ENCODE data around the gene USP48.

The USP48 gene

DNA sequence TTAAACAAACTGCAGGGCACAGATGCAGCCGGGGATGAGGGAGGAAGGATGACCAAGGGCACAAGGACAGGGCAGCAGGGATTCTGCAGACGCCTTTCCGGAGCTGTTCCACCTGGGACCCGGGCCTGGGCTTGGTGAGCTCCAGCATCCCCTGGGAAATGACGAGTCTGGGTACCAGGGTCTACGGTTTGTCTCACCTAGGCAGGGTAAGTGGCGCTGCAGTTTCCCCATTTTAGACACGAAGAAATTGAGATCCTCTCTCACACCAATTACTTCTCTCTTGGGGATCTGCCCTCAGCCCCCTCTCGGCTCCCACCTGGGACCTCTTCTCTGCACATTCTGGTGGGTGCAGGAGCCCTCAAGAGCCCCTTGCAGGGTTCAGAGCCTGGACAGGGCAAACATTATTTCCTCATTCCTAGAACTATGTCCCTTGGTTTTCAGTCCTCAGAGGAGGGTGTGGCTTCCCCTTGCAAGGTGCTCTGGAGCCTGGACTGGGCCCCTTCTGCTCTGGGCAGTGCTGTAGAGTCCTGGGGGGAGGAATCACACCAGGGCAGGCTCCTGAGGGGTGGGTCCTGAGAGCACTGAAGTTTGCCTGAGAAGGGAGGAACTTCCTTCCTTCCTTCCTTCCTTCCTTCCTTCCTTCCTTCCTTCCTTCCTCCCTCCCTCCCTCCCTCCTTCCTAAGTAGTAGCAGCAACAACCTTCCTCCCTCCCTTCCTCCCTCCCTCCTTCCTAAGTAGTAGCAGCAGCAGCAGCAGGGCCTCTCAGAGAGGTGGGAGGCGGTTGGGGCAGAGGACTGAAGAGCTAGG, 129.8 kb downstream of the USP48 start:
- no peak for DNase-seq (ENCODE audit: low read depth)

DNA sequence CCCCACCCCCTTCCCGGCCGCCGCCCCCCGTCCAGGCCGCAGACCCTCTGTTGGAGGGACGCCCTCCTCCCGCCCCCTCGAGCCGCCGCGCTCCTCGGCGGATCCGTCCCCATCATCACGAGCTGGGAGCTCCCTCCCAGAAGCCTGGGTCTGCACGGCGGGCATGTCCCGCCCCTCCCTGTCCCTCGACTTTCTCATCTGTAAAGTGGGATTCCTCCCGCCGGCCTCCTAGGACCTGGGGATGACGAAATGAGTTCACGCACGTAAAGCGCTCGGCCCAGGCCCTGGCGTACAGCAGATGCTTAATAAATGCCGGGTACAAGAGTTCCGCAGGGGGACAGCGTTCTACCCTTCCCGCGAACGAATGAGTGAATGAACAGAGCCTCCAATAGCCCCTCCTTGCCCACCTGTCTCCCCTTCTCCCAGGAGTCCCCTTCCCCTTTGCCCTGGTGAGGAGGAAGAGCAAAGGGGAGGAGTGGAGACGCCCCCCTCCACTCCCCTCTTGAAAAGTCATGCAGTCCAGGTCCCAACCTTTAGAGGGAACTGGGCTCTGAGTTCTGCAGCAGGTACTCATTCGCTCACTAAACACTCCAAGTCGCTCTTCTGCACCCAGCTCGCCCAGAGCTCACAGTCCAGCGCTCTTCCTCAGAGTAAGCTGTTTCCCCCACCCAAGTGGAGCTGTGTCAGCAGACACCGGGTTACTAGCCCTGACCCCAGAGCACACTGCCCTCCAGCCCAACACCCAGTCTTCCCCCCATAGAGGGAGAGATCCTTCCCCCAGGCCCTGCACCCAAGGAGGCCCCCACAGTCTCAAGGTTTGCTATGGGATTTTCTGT, 130.6 kb downstream of the USP48 start:
- no peak for DNase-seq (ENCODE audit: low read depth)

DNA sequence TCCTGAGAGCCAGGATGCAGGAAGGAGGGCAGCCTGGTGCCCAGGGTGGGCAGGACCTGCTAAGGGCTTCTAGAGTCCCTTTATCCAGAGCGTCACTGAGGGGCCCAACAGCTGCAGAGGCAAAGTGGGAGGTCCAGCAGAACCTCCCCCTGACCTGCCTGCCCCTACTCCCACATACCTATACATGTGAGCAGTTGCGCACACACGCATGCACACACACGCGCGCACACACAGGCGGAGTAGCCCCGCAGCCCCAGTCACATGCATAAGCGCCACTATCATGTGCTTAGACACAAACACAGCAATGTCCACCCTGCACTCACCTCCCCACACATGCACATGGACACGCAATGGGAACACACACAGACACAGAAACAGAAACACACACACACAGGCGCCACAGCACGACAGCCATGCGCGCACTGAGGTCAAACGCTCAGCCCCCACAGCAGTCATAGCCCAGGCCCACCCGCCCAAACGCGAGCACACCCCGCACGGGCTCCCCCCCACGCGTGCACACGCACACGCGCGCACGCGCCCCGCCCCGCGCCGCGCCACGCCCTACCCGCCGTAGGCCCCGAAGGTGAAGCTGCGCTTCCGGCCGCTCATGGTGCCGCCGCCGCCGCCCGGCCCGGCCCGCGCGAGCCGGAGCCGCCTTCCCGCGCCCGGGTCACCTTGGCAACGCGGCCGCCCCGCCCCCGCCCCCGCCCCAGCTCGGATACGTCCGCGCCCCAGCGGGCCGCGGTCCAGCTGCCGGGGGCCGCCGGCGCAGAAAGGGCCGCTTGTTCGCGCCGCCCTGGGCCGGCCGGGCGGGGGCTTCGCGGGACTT, 131.5 kb downstream of the USP48 start:
- DNase-seq (ENCODE audit: low read depth) = no peak

GRCh38 chr1:21650400-21650799, 132.5 kb downstream of the USP48 start:
- DNase-seq (ENCODE audit: low read depth) = no peak

GRCh38 chr1:21649315-21649714, 133.6 kb downstream of the USP48 start:
- no peak for DNase-seq (ENCODE audit: low read depth)

DNA sequence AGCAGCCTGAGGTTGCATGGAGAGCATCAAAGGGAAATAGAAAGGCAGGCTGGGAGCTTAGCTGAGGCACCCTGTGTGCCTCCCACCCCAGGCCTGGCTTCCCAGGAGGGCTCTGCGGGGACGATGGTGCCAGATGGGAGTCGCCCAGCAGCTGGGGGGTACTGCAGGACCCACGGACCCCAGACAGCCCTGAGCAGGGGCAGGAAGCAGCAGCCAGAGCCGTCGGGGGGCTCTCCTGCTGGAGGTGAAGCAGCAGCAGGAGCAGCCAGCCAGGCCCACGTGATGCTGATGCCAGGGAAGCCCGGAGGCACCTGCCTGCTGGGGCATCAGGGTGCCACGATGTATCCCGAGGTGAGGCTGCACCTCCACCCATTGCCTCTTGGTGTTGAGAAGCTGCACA, 134.2 kb downstream of the USP48 start:
- DNase-seq (ENCODE audit: low read depth) = no peak

GRCh38 chr1:21648352-21648730, 134.6 kb downstream of the USP48 start:
- DNase-seq (ENCODE audit: low read depth) = no peak

- no peak for DNase-seq (ENCODE audit: low read depth)
Observed at GRCh38 chr1:21647431-21648351, 135.3 kb downstream of the USP48 start.

- no peak for DNase-seq (ENCODE audit: low read depth)
Observed at GRCh38 chr1:21645550-21645949, 137.4 kb downstream of the USP48 start.

GRCh38 chr1:21644906-21645305, 138.0 kb downstream of the USP48 start:
- DNase-seq (ENCODE audit: low read depth) = no peak

DNA sequence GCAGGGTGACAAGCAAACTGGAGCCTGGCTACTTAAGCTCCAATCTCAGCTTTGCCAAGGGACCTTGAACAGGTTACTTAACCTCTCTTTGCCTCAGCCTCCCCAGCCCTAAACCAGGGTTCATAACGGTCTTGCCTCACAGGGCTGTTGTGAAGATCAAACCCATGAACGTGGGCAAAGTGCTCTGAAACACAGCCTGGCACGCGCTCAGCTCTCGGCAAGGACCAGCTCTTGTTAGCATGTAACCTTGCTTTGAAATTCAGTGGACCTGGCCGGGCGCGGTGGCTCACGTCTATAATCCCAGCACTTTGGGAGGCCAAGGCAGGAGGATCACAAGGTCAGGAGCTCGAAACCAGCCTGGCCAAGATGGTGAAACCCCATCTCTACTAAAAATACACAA, 138.6 kb downstream of the USP48 start:
- DNase-seq (ENCODE audit: low read depth) = no peak

- DNase-seq (ENCODE audit: low read depth) = no peak
Observed at GRCh38 chr1:21643624-21644023, 139.3 kb downstream of the USP48 start.

GRCh38 chr1:21641967-21642739, 140.8 kb downstream of the USP48 start:
- no peak for DNase-seq (ENCODE audit: low read depth)

DNA sequence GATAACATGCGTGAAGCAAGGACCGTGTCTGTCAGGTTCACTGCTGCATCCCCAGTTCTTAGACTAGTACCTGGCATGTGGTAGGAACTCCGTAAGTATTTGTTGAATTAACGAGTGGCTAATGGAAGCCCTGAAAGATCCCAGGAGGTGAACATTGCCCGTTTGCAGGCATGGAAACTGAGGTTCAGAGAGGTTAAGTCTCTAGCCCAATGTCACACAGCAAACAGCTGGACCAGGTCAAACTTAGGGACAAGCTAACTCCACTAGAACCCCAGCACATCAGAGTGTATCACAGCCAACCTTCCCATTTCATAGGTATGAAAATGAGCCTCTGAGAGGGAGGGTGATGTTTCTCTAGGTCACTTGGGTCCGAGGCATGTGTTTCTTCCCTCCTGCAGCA, 141.4 kb downstream of the USP48 start:
- DNase-seq (ENCODE audit: low read depth) = no peak

DNA sequence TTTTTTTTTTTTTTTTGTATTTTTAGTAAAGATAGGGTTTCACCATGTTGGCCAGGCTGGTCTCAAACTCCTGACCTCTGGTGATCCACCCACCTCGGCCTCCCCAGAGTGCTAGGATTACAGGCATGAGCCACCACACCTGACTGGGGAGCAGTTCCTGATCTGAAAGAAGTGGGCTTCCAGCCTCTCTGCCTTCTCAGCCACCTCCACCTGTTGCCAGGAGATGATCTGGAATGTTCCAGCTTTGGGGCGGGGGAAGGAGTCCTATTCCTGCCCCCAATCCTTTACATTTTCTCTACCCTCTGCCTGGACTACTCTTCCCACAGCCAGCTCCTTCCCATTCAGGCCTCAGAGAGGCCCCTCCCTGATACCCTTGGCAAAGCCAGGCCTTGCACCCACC, 141.9 kb downstream of the USP48 start:
- no peak for DNase-seq (ENCODE audit: low read depth)

- DNase-seq (ENCODE audit: low read depth) = no peak
Observed at GRCh38 chr1:21640653-21641052, 142.3 kb downstream of the USP48 start.

- no peak for DNase-seq (ENCODE audit: low read depth)
Observed at GRCh38 chr1:21639594-21640041, 143.3 kb downstream of the USP48 start.

DNA sequence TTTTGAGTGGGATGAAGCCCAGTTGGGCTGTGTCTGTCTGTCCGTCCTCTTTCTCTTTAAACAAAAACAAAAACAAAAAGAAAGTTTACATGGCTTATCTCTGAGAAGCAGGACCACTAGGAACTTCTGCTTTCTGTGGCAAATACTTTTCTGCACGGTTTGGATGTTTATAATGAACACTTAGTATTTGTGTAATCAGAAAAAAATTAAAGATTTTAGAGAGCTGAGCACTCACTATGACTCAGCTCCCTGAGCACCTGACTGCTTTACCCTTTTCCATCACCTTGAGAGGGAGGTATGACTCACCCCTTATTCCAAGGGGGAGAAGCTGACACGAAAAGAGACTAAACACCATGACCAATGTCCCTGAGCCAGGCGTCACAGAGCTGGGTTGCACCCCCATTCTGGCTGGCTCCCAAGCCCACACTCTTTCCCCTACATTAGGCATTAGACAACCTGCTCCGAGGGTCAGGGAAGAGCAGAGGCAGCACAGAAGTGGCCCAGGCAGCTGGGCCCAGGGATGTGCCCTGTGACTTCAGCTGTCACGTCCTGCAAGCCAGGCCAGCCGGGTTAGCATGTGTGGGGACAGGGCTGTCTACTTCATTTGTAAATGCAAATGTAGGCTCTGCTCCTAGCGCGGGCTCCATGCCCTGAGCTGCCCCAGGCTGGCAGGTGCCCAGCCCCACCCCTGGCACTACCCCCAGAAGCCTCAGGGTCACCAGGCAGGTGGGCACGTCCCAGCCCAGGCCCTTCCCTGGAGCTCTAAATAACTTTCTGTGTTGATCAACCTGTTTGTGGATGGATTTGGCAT, 144.2 kb downstream of the USP48 start:
- no peak for DNase-seq (ENCODE audit: low read depth)

GRCh38 chr1:21637514-21637913, 145.4 kb downstream of the USP48 start:
- DNase-seq (ENCODE audit: low read depth) = no peak

DNA sequence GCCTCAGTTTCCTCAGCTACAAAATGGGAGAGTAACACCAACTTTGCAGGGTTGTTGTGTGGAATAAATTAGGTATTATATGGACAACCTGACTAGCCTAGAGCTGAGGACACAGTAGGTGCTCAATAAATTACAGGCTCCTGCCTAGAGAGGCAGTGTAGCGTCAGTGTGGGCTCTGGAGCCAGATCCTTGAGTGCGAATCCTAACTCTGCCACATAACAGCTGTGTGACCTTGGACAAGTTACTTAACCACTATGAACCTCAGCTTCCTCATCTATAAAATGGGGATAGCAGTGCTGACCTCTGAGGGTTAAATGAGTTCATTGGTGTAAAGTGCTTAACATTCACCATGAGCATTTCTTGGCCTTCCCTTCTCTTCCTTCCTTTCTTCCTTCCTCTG, 146.9 kb downstream of the USP48 start:
- DNase-seq (ENCODE audit: low read depth) = no peak
